ENCODE measurements around the gene DMP1. TPM values are rescaled to one million over a fixed set of nuclear protein-coding genes. Genes with fewer than 3 reads are reported as not detected.

DMP1 gene
- total and polyA plus RNA-seq, 4 donors = not detected

- H3K36me3 ChIP-seq (ENCODE audit: control insufficient read depth in 4 of 4, insufficient read depth in 4 of 4, low read length in 4 of 4) = no peaks in the 10 kb centered on the region
- WGBS, 2 donors = 93% methylated on average over 5 of the region's 5 CpGs
- ATAC-seq (ENCODE audit: insufficient read depth, low FRiP score) = no peak
- H3K4me3 ChIP-seq = no peak overlapping the region
- no peak overlapping the region for H3K9ac ChIP-seq (ENCODE audit: insufficient read depth in 1 of 2, low read length in 2 of 2)
- no peak overlapping the region for H3K27ac ChIP-seq (ENCODE audit: low read depth in 1 of 2, low read length in 1 of 2)
- TF ChIP-seq CTCF (IDR thresholded peaks at IDR 0.05; ENCODE audit: control extremely low read depth, extremely low read depth) = no peak
- no peaks in the 10 kb centered on the region for H3K27me3 ChIP-seq (ENCODE audit: control insufficient read depth in 3 of 3, insufficient read depth in 3 of 3, low read length in 2 of 3)
- DNase-seq = no peak
- peaks cover 0 to 7% (median under 1%) of the 10 kb centered on the region in 4 donors for H3K9me3 ChIP-seq (ENCODE audit: control insufficient read depth in 4 of 4, insufficient read depth in 3 of 4, low read length in 3 of 4)
- H3K4me1 ChIP-seq (ENCODE audit: control insufficient read depth in 5 of 5, insufficient read depth in 5 of 5, low read length in 5 of 5) = no peaks in the 10 kb centered on the region
Observed at GRCh38 chr4:87697272-87697671, 47.2 kb downstream of the DMP1 start.

- Histone ChIP-seq H3K36me3 (ENCODE audit: control insufficient read depth in 4 of 4, insufficient read depth in 4 of 4, low read length in 4 of 4) (no peaks in the 10 kb centered on the region), H3K4me3 (no peak overlapping the region), H3K27ac (ENCODE audit: low read depth in 1 of 2, low read length in 1 of 2) (no peak overlapping the region), H3K9me3 (ENCODE audit: control insufficient read depth in 4 of 4, insufficient read depth in 3 of 4, low read length in 3 of 4) (peaks cover 0 to 5% (median under 1%) of the 10 kb centered on the region in 4 donors), H3K4me1 (ENCODE audit: control insufficient read depth in 5 of 5, insufficient read depth in 5 of 5, low read length in 5 of 5) (no peaks in the 10 kb centered on the region), H3K27me3 (ENCODE audit: control insufficient read depth in 3 of 3, insufficient read depth in 3 of 3, low read length in 2 of 3) (no peaks in the 10 kb centered on the region), H3K9ac (ENCODE audit: insufficient read depth in 1 of 2, low read length in 2 of 2) (no peak overlapping the region)
- no peak for TF ChIP-seq CTCF (IDR thresholded peaks at IDR 0.05; ENCODE audit: control extremely low read depth, extremely low read depth)
- DNase-seq = no peak
- 92 to 93% methylated on average over 2 of the region's 2 CpGs for WGBS, 2 donors
- no peak for ATAC-seq (ENCODE audit: insufficient read depth, low FRiP score)
Observed at GRCh38 chr4:87697945-87698344, 47.9 kb downstream of the DMP1 start.

- no peak for TF ChIP-seq CTCF (IDR thresholded peaks at IDR 0.05; ENCODE audit: control extremely low read depth, extremely low read depth)
- DNase-seq = no peak
- ATAC-seq (ENCODE audit: insufficient read depth, low FRiP score) = no peak
Observed at GRCh38 chr4:87698394-87698793, 48.3 kb downstream of the DMP1 start.

GRCh38 chr4:87704001-87704400, 53.9 kb downstream of the DMP1 start:
- Histone ChIP-seq H3K4me3 (no peak overlapping the region), H3K36me3 (ENCODE audit: control insufficient read depth in 4 of 4, insufficient read depth in 4 of 4, low read length in 4 of 4) (no peaks in the 10 kb centered on the region), H3K9ac (ENCODE audit: insufficient read depth in 1 of 2, low read length in 2 of 2) (no peak overlapping the region), H3K4me1 (ENCODE audit: control insufficient read depth in 5 of 5, insufficient read depth in 5 of 5, low read length in 5 of 5) (no peaks in the 10 kb centered on the region), H3K9me3 (ENCODE audit: control insufficient read depth in 4 of 4, insufficient read depth in 3 of 4, low read length in 3 of 4) (no peaks in the 10 kb centered on the region), H3K27ac (ENCODE audit: low read depth in 1 of 2, low read length in 1 of 2) (no peak overlapping the region), H3K27me3 (ENCODE audit: control insufficient read depth in 3 of 3, insufficient read depth in 3 of 3, low read length in 2 of 3) (no peaks in the 10 kb centered on the region)
- DNase-seq (no peak), ATAC-seq (ENCODE audit: insufficient read depth, low FRiP score) (no peak)
- no peak for TF ChIP-seq CTCF (IDR thresholded peaks at IDR 0.05; ENCODE audit: control extremely low read depth, extremely low read depth)
- WGBS, 2 donors = 89 to 99% methylated on average over 3 of the region's 3 CpGs

More at GRCh38 chr4:87698394-87698793, 48.3 kb downstream of the DMP1 start:
- Histone ChIP-seq H3K9me3 (ENCODE audit: control insufficient read depth in 4 of 4, insufficient read depth in 3 of 4, low read length in 3 of 4) (peaks cover 0 to 5% (median under 1%) of the 10 kb centered on the region in 4 donors), H3K36me3 (ENCODE audit: control insufficient read depth in 4 of 4, insufficient read depth in 4 of 4, low read length in 4 of 4) (no peaks in the 10 kb centered on the region), H3K4me1 (ENCODE audit: control insufficient read depth in 5 of 5, insufficient read depth in 5 of 5, low read length in 5 of 5) (no peaks in the 10 kb centered on the region), H3K9ac (ENCODE audit: insufficient read depth in 1 of 2, low read length in 2 of 2) (no peak overlapping the region), H3K27me3 (ENCODE audit: control insufficient read depth in 3 of 3, insufficient read depth in 3 of 3, low read length in 2 of 3) (no peaks in the 10 kb centered on the region), H3K4me3 (no peak overlapping the region), H3K27ac (ENCODE audit: low read depth in 1 of 2, low read length in 1 of 2) (no peak overlapping the region)
- WGBS, 2 donors = 93 to 94% methylated on average over 2 of the region's 2 CpGs
